GM12891 (cell line): ENCODE measurements around the gene CSTPP1.

ENCODE experiments used
- DNase-seq: peaks from one replicate; pipeline ENCODE4 v3.0.0; 2011; ENCODE audit warnings: low spot score; ENCODE audit not compliant: insufficient read length
- FAIRE-seq: peaks from 2 replicates; lab custom pipeline; 2011; peaks lifted over from hg19 to GRCh38; lab: Jason Lieb, UNC
- PAX5 ChIP-seq: IDR thresholded peaks from 2 replicates; pipeline ENCODE4 v1.6.1; 2011; ENCODE audit warnings: low read length, moderate library complexity, mild to moderate bottlenecking; ENCODE audit not compliant: insufficient read depth, severe bottlenecking
- POLR2A ChIP-seq: IDR thresholded peaks from 2 replicates; pipeline ENCODE4 v1.6.1; 2011; ENCODE audit warnings: low read depth, low read length, control low read depth
- POLR2AphosphoS5 ChIP-seq: IDR thresholded peaks from 2 replicates; pipeline ENCODE4 v1.6.1; 2011; ENCODE audit warnings: low read depth, low read length, control low read depth
- POU2F2 ChIP-seq: IDR thresholded peaks from 2 replicates; pipeline ENCODE4 v1.6.1; 2011; ENCODE audit warnings: low read depth, mild to moderate bottlenecking, control low read depth, low read length, moderate library complexity
- SPI1 ChIP-seq: IDR thresholded peaks from 2 replicates; pipeline ENCODE4 v1.6.1; 2011; ENCODE audit warnings: low read depth, low read length, control low read depth
- TAF1 ChIP-seq: IDR thresholded peaks from 2 replicates; pipeline ENCODE4 v1.6.1; 2011; ENCODE audit warnings: low read depth, low read length, control low read depth

The CSTPP1 gene

GRCh38 chr11:47182380-47182779 lies 245.8 kb downstream of the CSTPP1 start:
- TF ChIP-seq POLR2A, result no peak
- TF ChIP-seq POLR2AphosphoS5, result no peak
- TF ChIP-seq POU2F2, result no peak
- TF ChIP-seq PAX5, result no peak
- no peak for TF ChIP-seq SPI1
- no peak for TF ChIP-seq TAF1
- DNase-seq (no peak), FAIRE-seq (no peak)

- TF ChIP-seq POU2F2 (no peak), SPI1 (no peak), POLR2AphosphoS5 (no peak)
- DNase-seq (no peak), FAIRE-seq (no peak)
Measured at GRCh38 chr11:47183031-47183856, 246.7 kb downstream of the CSTPP1 start.

- no peak for TF ChIP-seq PAX5
- TF ChIP-seq TAF1, result no peak
- TF ChIP-seq SPI1, result no peak
- no peak for TF ChIP-seq POLR2A
- no peak for TF ChIP-seq POU2F2
- TF ChIP-seq POLR2AphosphoS5, result no peak
- DNase-seq (no peak), FAIRE-seq (no peak)
Measured at GRCh38 chr11:47183969-47184368, 247.4 kb downstream of the CSTPP1 start.

- no peak for TF ChIP-seq POLR2AphosphoS5
- FAIRE-seq, result no peak
- no peak for DNase-seq
Measured at GRCh38 chr11:47184711-47185304, 248.2 kb downstream of the CSTPP1 start.

- no peak for DNase-seq
- no peak for FAIRE-seq
- TF ChIP-seq TAF1 (no peak), POLR2AphosphoS5 (no peak), POU2F2 (no peak), POLR2A (no peak), PAX5 (no peak)
Measured at GRCh38 chr11:47185305-47186075, 248.9 kb downstream of the CSTPP1 start.

- peak; percentile 62 for DNase-seq
- TF ChIP-seq POLR2AphosphoS5 (no peak), SPI1 (no peak), POLR2A (no peak), TAF1 (no peak), POU2F2 (no peak), PAX5 (no peak)
- no peak for FAIRE-seq
Measured at GRCh38 chr11:47186076-47186699, 249.6 kb downstream of the CSTPP1 start, which contains the start of gene PACSIN3. Gene PACSIN3 (minus strand): TSS chr11:47186434. CDS start chr11:47182727, 3,707 bp downstream.

- DNase-seq (peak; percentile 55), FAIRE-seq (no peak)
Measured at GRCh38 chr11:47186700-47187695, 250.4 kb downstream of the CSTPP1 start.

GRCh38 chr11:47187723-47188122 lies 251.2 kb downstream of the CSTPP1 start:
- no peak for TF ChIP-seq TAF1
- no peak for TF ChIP-seq PAX5
- no peak for TF ChIP-seq POLR2AphosphoS5
- DNase-seq (no peak), FAIRE-seq (no peak)

More at GRCh38 chr11:47186700-47187695, 250.4 kb downstream of the CSTPP1 start:
- TF ChIP-seq POLR2A (no peak), POLR2AphosphoS5 (no peak), PAX5 (no peak), POU2F2 (no peak), TAF1 (no peak)
